ENCODE measurements around the gene LMCD1. TPM values are rescaled to one million over a fixed set of nuclear protein-coding genes. Genes with fewer than 3 reads are reported as not detected.

Gene LMCD1
- total and polyA plus RNA-seq, 2 donors (not counting 1 experiment from before 2014, with no cell fraction given): 1.4 to 4.9 TPM

DNA sequence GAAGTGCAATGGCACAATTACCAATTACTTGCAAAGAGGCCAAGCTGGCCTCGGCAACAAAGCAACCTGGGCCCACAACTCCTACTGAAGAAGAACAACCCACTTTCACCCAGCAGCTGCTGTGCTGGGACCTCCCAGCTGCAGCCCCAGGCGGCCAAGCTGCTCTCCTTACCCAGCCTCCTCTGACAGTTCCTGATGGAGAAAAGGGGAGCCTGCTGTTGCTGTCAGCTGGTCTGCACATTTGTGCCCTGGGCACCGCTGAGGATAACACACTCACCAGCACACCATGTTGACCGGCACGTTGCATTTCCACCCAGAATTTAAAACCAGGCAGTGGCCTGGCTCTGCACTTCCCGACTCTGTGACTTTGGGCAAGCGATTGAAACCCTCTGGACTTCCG, 109.3 kb downstream of the LMCD1 start:
- no peak for ATAC-seq (ENCODE audit: low read depth)
- H3K4me3 Mint-ChIP-seq: no peak overlapping the region
- WGBS (ENCODE audit: insufficient coverage): 97% methylated on average over 7 of the region's 8 CpGs
- Histone ChIP-seq H3K79me2 (ENCODE audit: control insufficient read depth, insufficient read depth, low read length) (no peaks in the 10 kb centered on the region), H3K9ac (ENCODE audit: low read length) (no peak overlapping the region), H4K20me1 (ENCODE audit: control insufficient read depth, insufficient read depth, low read length, poor library complexity, severe bottlenecking) (no peaks in the 10 kb centered on the region), H3K4me1 (ENCODE audit: control insufficient read depth in 2 of 2, insufficient read depth in 2 of 2, low read length in 2 of 2) (no peaks in the 10 kb centered on the region), H3K27ac (ENCODE audit: low read length in 2 of 2) (no peak overlapping the region), H3K4me3 (ENCODE audit: control extremely low read depth in 1 of 5, extremely low read depth in 1 of 5, insufficient read depth in 1 of 5, low read depth in 2 of 5, low read length in 4 of 5) (no peak overlapping the region), H3K4me2 (replicated peaks; ENCODE audit: low read depth, low read length, poor library complexity, severe bottlenecking) (no peak overlapping the region), H3K9me3 (ENCODE audit: control extremely low read depth in 1 of 3, control insufficient read depth in 2 of 3, insufficient read depth in 1 of 3, low read length in 2 of 3) (peaks cover 0 to 3% (median 0%) of the 10 kb centered on the region in 3 donors), H3K36me3 (replicated peaks in 1 of 2; ENCODE audit: control extremely low read depth in 1 of 2, control insufficient read depth in 1 of 2, extremely low read depth in 1 of 2, insufficient read depth in 2 of 2, low read length in 1 of 2) (no peaks in the 10 kb centered on the region), H2AFZ (ENCODE audit: insufficient read depth, low read depth, low read length, poor library complexity, severe bottlenecking) (no peak overlapping the region), H3K27me3 (replicated peaks in 1 of 4; ENCODE audit: control extremely low read depth in 1 of 4, control insufficient read depth in 3 of 4, insufficient read depth in 4 of 4, low read length in 3 of 4) (no peaks in the 10 kb centered on the region)
- intact Hi-C loops (cut with micrococcal nuclease): no loop called here
- no peak for DNase-seq
- H3K27ac Mint-ChIP-seq: no peak overlapping the region
- CTCF ChIA-PET: interaction anchor here (1.4 kb wide), 1 partner anchor 12 kb away, joined by 3 read pairs; no protein-coding TSS in a partner anchor
- H3K9me3 Mint-ChIP-seq (ENCODE audit: insufficient read depth): no peaks in the 10 kb centered on the region
- H3K27me3 Mint-ChIP-seq: peaks cover 5% of the 10 kb centered on the region
- POLR2A ChIA-PET: no interaction called here
- no peaks in the 10 kb centered on the region for H3K4me1 Mint-ChIP-seq
- TF ChIP-seq EZH2 (IDR thresholded peaks at IDR 0.05; ENCODE audit: borderline replicate concordance, insufficient read depth, low read depth, low read length, poor library complexity, severe bottlenecking): no peak
- TF ChIP-seq, protein P1, sequence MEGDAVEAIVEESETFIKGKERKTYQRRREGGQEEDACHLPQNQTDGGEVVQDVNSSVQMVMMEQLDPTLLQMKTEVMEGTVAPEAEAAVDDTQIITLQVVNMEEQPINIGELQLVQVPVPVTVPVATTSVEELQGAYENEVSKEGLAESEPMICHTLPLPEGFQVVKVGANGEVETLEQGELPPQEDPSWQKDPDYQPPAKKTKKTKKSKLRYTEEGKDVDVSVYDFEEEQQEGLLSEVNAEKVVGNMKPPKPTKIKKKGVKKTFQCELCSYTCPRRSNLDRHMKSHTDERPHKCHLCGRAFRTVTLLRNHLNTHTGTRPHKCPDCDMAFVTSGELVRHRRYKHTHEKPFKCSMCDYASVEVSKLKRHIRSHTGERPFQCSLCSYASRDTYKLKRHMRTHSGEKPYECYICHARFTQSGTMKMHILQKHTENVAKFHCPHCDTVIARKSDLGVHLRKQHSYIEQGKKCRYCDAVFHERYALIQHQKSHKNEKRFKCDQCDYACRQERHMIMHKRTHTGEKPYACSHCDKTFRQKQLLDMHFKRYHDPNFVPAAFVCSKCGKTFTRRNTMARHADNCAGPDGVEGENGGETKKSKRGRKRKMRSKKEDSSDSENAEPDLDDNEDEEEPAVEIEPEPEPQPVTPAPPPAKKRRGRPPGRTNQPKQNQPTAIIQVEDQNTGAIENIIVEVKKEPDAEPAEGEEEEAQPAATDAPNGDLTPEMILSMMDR (IDR thresholded peaks at IDR 0.05): no peak

DNA sequence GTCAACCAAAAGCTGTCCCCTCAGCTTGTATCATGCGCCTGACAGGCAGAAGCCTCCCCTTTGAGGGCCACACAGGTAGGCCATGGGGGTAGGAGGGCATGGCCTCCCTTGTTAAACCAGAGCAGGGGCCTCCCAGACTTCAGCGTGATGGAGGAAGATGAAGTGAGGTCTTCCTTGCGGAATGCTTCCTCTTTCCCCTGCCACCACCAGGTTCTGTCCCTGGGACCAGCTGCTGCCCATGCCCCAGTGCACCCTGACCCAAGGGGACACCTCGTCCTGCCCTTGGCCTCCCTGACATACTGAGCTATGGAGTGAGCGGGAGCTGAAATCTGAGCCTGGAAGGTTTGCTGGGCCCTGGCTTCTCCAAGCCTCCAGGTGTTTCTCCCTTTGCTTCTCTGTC, 116.3 kb downstream of the LMCD1 start:
- 92% methylated on average over 4 of the region's 5 CpGs for WGBS (ENCODE audit: insufficient coverage)
- H3K4me1 ChIP-seq (ENCODE audit: control insufficient read depth in 2 of 2, insufficient read depth in 2 of 2, low read length in 2 of 2): no peaks in the 10 kb centered on the region
- Mint-ChIP-seq H3K4me1 (peaks cover 4% of the 10 kb centered on the region), H3K4me3 (no peak overlapping the region), H3K9me3 (ENCODE audit: insufficient read depth) (no peaks in the 10 kb centered on the region), H3K27ac (no peak overlapping the region), H3K27me3 (no peaks in the 10 kb centered on the region)
- H3K79me2 ChIP-seq (ENCODE audit: control insufficient read depth, insufficient read depth, low read length): no peaks in the 10 kb centered on the region
- peaks cover 0 to 18% (median 0%) of the 10 kb centered on the region in 3 donors for H3K9me3 ChIP-seq (ENCODE audit: control extremely low read depth in 1 of 3, control insufficient read depth in 2 of 3, insufficient read depth in 1 of 3, low read length in 2 of 3)
- no peaks in the 10 kb centered on the region for H4K20me1 ChIP-seq (ENCODE audit: control insufficient read depth, insufficient read depth, low read length, poor library complexity, severe bottlenecking)
- H3K4me3 ChIP-seq (ENCODE audit: control extremely low read depth in 1 of 5, extremely low read depth in 1 of 5, insufficient read depth in 1 of 5, low read depth in 2 of 5, low read length in 4 of 5): no peak overlapping the region
- no peak for ATAC-seq (ENCODE audit: low read depth)
- H3K4me2 ChIP-seq (replicated peaks; ENCODE audit: low read depth, low read length, poor library complexity, severe bottlenecking): no peak overlapping the region
- H3K36me3 ChIP-seq (replicated peaks in 1 of 2; ENCODE audit: control extremely low read depth in 1 of 2, control insufficient read depth in 1 of 2, extremely low read depth in 1 of 2, insufficient read depth in 2 of 2, low read length in 1 of 2): no peaks in the 10 kb centered on the region
- no peak overlapping the region for H2AFZ ChIP-seq (ENCODE audit: insufficient read depth, low read depth, low read length, poor library complexity, severe bottlenecking)
- H3K27me3 ChIP-seq (replicated peaks in 1 of 4; ENCODE audit: control extremely low read depth in 1 of 4, control insufficient read depth in 3 of 4, insufficient read depth in 4 of 4, low read length in 3 of 4): no peaks in the 10 kb centered on the region
- CTCF ChIA-PET: interaction anchor here (4.9 kb wide), 1 partner anchor 174 kb away, joined by 33 read pairs; no protein-coding TSS in a partner anchor
- POLR2A ChIA-PET: no interaction called here
- H3K9ac ChIP-seq (ENCODE audit: low read length): no peak overlapping the region
- DNase-seq: no peak
- TF ChIP-seq, protein P1 (IDR thresholded peaks at IDR 0.05): no peak
- no peak for TF ChIP-seq EZH2 (IDR thresholded peaks at IDR 0.05; ENCODE audit: borderline replicate concordance, insufficient read depth, low read depth, low read length, poor library complexity, severe bottlenecking)
- intact Hi-C loops (cut with micrococcal nuclease): no loop called here
- H3K27ac ChIP-seq (ENCODE audit: low read length in 2 of 2): no peak overlapping the region
